ENCODE measurements around the gene ADARB2. TPM values are rescaled to one million over a fixed set of nuclear protein-coding genes. Genes with fewer than 3 reads are reported as not detected.

The ADARB2 gene
- total RNA-seq, 1 donor from 2014 or later = 0.11 TPM

DNA sequence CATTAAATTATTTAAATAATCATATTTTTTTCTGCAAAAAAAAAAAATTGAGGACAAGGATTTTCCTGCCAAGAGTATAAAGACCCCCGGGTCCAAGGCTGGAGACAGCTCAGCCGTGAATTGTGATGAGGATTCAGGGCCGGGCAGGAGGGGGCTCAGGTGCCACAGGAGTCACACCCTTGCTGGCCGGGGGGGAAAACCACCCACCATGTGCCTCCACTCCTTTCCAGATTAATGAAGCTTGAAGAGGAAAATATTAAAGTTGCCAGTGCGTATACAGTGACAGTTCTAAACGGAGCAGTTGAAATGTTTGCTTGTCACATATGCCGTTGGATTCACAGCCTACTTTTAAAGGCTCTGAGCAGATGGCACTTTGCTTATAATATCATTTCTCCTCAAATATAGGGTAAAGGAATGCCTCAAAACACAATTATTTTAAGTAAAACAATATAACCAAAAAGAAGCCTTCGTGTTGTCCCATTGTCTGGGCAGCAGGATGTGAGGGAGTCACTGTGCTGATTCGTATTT, 49.6 kb downstream of the ADARB2 start:
- H3K27me3 ChIP-seq (ENCODE audit: low read depth) = peaks cover 32% of the 10 kb centered on the region
- no peak overlapping the region for H3K4me3 ChIP-seq
- no peak overlapping the region for H3K27ac ChIP-seq (replicated peaks)
- peaks cover 7% of the 10 kb centered on the region for H3K9me3 ChIP-seq (replicated peaks)
- DNase-seq = no peak
- no peaks in the 10 kb centered on the region for H3K4me1 ChIP-seq
- intact Hi-C loops (cut with micrococcal nuclease) = no loop called here
- TF ChIP-seq, protein P1, sequence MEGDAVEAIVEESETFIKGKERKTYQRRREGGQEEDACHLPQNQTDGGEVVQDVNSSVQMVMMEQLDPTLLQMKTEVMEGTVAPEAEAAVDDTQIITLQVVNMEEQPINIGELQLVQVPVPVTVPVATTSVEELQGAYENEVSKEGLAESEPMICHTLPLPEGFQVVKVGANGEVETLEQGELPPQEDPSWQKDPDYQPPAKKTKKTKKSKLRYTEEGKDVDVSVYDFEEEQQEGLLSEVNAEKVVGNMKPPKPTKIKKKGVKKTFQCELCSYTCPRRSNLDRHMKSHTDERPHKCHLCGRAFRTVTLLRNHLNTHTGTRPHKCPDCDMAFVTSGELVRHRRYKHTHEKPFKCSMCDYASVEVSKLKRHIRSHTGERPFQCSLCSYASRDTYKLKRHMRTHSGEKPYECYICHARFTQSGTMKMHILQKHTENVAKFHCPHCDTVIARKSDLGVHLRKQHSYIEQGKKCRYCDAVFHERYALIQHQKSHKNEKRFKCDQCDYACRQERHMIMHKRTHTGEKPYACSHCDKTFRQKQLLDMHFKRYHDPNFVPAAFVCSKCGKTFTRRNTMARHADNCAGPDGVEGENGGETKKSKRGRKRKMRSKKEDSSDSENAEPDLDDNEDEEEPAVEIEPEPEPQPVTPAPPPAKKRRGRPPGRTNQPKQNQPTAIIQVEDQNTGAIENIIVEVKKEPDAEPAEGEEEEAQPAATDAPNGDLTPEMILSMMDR (IDR thresholded peaks at IDR 0.05; ENCODE audit: borderline replicate concordance) = no peak
- no peaks in the 10 kb centered on the region for H3K36me3 ChIP-seq

DNA sequence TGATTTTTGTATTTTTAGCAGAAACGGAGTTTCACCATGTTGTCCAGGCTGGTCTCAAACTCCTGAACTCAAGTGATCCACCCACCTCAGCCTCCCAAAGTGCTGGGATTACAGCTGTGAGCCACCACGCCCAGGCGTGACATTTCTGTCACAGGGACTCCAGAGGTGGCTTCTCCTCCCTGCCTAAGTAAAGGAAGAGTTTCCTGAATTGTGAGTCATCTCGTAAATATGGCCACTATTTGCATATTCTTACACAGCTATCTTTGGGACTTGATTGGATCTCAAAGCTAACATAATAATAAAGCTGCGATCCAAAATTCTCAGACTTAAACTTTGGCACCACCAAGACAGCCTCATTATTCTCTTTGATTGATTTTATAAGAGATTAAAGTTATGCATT, 50.1 kb downstream of the ADARB2 start:
- H3K27me3 ChIP-seq (ENCODE audit: low read depth) = peaks cover 37% of the 10 kb centered on the region
- no peaks in the 10 kb centered on the region for H3K36me3 ChIP-seq
- no peak overlapping the region for H3K27ac ChIP-seq (replicated peaks)
- intact Hi-C loops (cut with micrococcal nuclease) = no loop called here
- TF ChIP-seq, protein P1 (IDR thresholded peaks at IDR 0.05; ENCODE audit: borderline replicate concordance) = no peak
- H3K4me1 ChIP-seq = no peaks in the 10 kb centered on the region
- DNase-seq = no peak
- peaks cover 7% of the 10 kb centered on the region for H3K9me3 ChIP-seq (replicated peaks)
- H3K4me3 ChIP-seq = no peak overlapping the region

DNA sequence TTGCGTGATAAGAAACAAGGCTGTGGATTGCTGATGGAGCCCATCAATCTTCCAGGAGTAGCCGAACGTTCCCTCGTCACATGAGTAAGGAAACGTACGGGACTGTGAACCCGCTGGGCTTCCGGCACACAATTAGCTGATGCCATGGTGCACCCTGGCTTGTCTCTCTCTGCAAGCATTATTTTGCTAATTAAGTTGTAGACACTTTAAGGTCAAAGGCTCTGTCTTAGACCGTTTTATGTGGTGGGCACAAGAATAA, 50.9 kb downstream of the ADARB2 start:
- Histone ChIP-seq H3K9me3 (replicated peaks) (peaks cover 7% of the 10 kb centered on the region), H3K27ac (replicated peaks) (no peak overlapping the region), H3K4me1 (no peaks in the 10 kb centered on the region), H3K4me3 (no peak overlapping the region), H3K27me3 (ENCODE audit: low read depth) (peaks cover 44% of the 10 kb centered on the region), H3K36me3 (no peaks in the 10 kb centered on the region)
- TF ChIP-seq, protein P1 (IDR thresholded peaks at IDR 0.05; ENCODE audit: borderline replicate concordance) = no peak
- intact Hi-C loops (cut with micrococcal nuclease) = no loop called here
- DNase-seq = no peak

DNA sequence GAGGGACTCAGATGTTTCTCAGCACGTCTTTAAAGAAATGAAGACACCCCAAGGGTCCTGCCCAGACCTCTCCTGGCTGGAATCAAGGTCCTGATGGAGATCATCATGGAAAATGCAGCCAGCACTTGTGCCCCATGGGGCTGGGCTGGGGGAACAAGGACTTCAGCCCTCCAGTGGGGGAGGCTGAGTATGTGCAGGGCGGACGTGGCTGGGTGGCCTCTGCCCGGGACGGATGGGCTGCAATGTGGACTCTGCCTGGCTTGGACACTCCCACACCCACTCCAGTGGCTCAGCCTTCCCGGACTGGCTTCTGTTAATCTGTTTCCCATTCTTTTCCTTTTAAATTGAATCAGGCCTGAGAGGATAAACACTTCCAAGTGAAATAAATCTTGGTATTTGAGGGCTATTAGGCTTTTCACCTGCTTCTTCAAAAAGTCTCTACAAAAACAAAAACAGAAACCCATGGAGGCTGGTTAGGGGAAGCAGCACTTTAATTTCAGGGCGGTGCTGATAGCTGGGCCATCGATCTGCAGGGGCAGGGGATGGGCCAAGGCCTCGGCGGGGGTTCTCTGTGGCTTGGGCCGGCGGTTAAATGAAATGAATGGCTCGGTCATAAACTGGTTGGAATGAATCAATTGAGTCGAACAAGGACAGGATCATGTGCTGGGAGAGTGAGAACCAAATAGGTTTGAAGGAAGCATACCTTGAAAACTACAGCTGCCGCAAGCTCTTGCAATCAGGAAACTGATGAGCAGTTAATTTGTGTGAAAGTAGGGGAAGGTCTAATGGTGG, 51.4 kb downstream of the ADARB2 start:
- no peaks in the 10 kb centered on the region for H3K36me3 ChIP-seq
- no peak overlapping the region for H3K27ac ChIP-seq (replicated peaks)
- intact Hi-C loops (cut with micrococcal nuclease) = no loop called here
- H3K9me3 ChIP-seq (replicated peaks) = peaks cover 7% of the 10 kb centered on the region
- H3K27me3 ChIP-seq (ENCODE audit: low read depth) = peaks cover 46% of the 10 kb centered on the region
- TF ChIP-seq, protein P1 (IDR thresholded peaks at IDR 0.05; ENCODE audit: borderline replicate concordance) = no peak
- DNase-seq = no peak
- H3K4me3 ChIP-seq = no peak overlapping the region
- no peaks in the 10 kb centered on the region for H3K4me1 ChIP-seq

DNA sequence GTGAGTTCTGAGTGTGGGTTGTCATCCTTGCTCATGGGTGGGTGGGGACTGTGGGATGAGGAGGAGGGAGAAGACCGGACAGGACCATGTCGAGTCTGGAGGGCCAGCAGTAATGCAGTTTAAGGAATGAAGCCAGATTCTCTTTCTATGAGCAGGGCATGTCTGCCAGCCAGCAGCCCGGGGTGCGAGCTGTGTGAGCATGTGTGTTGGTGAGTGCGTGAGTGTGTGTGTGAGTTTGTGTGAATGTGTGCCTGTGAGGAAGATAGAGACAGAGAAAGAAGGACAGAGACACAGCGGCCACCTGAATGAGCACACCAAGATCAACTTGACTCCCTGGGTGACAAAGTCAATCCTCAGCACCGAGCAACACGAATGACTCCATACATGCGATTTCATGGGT, 52.3 kb downstream of the ADARB2 start:
- H3K4me3 ChIP-seq = no peak overlapping the region
- no peak for DNase-seq
- no peaks in the 10 kb centered on the region for H3K4me1 ChIP-seq
- TF ChIP-seq, protein P1 (IDR thresholded peaks at IDR 0.05; ENCODE audit: borderline replicate concordance) = no peak
- no peak overlapping the region for H3K27ac ChIP-seq (replicated peaks)
- H3K36me3 ChIP-seq = no peaks in the 10 kb centered on the region
- peaks cover 7% of the 10 kb centered on the region for H3K9me3 ChIP-seq (replicated peaks)
- H3K27me3 ChIP-seq (ENCODE audit: low read depth) = peaks cover 49% of the 10 kb centered on the region
- intact Hi-C loops (cut with micrococcal nuclease) = no loop called here

Measured in left ventricle myocardium inferior (tissue), 1 donor.